Measurements from ENCODE around the gene PARP12. TPM values are rescaled to one million over a fixed set of nuclear protein-coding genes. Genes with fewer than 3 reads are reported as not detected.

Gene PARP12
- total and polyA plus RNA-seq, 9 of the 15 experiments (the other 6 are each of a cell fraction or from before 2014, with no cell fraction given) = 4.6 to 40.4 (median 23.5) TPM

DNA sequence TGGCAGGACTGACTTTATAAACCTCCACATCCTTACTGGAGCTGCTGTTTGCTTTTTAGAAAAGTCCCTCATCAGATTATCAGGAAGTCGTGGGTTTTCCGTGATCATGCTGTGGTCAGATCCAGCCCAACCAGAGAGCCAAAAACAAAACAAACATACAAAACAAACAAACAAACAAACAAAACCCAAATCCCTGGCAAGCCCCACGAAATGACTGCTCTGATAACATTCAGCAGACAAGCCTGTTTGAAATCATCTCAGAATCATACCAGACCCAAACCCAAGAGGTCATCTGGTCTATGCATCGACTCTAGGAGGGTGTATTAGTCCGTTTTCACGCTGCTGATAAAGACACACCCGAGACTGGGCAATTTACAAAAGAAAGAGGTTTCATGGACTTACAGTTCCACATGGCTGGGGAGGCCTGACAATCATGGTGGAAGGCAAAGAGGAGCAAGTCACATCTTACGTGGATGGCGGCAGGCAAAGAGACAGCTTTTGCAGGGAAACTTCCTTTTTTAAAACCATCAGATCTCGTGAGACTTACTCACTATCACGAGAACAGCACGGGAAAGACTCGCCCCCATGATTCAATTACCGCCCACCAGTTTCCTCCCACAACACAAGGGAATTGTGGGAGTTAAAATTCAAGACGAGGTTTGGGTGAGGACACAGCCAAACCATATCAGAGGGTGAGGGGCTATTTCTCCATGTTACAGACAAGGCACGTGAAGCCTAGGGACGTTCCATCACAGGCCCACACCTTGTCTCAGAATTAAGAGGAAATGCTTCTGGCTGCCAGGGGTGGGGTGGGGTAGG, 85.7 kb downstream of the PARP12 start:
- Histone ChIP-seq H3K4me2 (ENCODE audit: insufficient read depth, low read length) (peak overlapping the region; percentile 83), H3K9me1 (ENCODE audit: control insufficient read depth, insufficient read depth, low read length) (peaks cover 3% of the 10 kb centered on the region), H3K4me3 (peak overlapping the region; percentile 46), H3K27ac (ENCODE audit: extremely low read depth, low read depth, low read length) (peak overlapping the region; percentile 54), H3K9ac (ENCODE audit: insufficient read depth in 1 of 2, low read depth in 2 of 2, low read length in 2 of 2) (peak overlapping the region; percentile 56 to 75; a peak in 3 of 4 replicates), H3K27me3 (ENCODE audit: control insufficient read depth in 2 of 2, insufficient read depth in 2 of 2, low read length in 2 of 2) (no peaks in the 10 kb centered on the region), H4K20me1 (replicated peaks; ENCODE audit: control insufficient read depth, insufficient read depth, low read length) (peaks cover 2% of the 10 kb centered on the region; the same call in 1 of the 2 replicates), H2AFZ (ENCODE audit: low read depth, low read length) (peak overlapping the region; percentile 98), H3K79me2 (ENCODE audit: control insufficient read depth, insufficient read depth, low read length) (peaks cover 38% of the 10 kb centered on the region), H3K9me3 (replicated peaks; ENCODE audit: control insufficient read depth, insufficient read depth, low read depth, low read length) (peaks cover 2% of the 10 kb centered on the region; the same call in 1 of the 2 replicates), H3K36me3 (ENCODE audit: control insufficient read depth, insufficient read depth, low read length) (peaks cover 26% of the 10 kb centered on the region), H3K4me1 (replicated peaks in 1 of 2; ENCODE audit: control insufficient read depth in 2 of 2, insufficient read depth in 2 of 2, low read length in 2 of 2) (peaks cover 8 to 28% of the 10 kb centered on the region in 2 experiments; a peak in 4 of 5 replicates)
- ChIA-PET CTCF (ENCODE audit: low intra/inter-chr PET ratio) (interaction anchor here (0.6 kb wide), 1 partner anchor 1466 kb away, joined by 3 read pairs; no protein-coding TSS in a partner anchor), POLR2A (interaction anchor here (0.5 to 5.8 kb wide), 23 partner anchors 8 to 488 kb away, joined by 3 to 76 read pairs (median 5); no protein-coding TSS in a partner anchor)
- peak; percentile 51 to 86 (median 55) for DNase-seq (ENCODE audit: extremely low read depth in 1 of 4, low spot score in 3 of 4)
- ATAC-seq = peak; percentile 78
- in situ Hi-C loops (cut with MboI) (no loop called here), intact Hi-C loops (cut with micrococcal nuclease) (loop anchor here (2.0 kb wide), 2 partner anchors 60 to 72 kb away; no protein-coding TSS in a partner anchor)
- FAIRE-seq = peak; percentile 87
- 11% methylated on average over 17 of the region's 17 CpGs for WGBS (ENCODE audit: insufficient coverage, low coverage, missing lambda C conversion rate)
- TSS peak; percentile 78 for BruUV-seq (replicated peaks)
- no peak for TF ChIP-seq NELFE (IDR thresholded peaks at IDR 0.05; ENCODE audit: insufficient read depth, insufficient read length)
- peak; percentile 58; the same call in 1 of the 2 replicates for TF ChIP-seq FOXK1 (CRISPR knock-in tag; IDR thresholded peaks at IDR 0.05; ENCODE audit: borderline replicate concordance)
- TF ChIP-seq DACH1 (IDR thresholded peaks at IDR 0.05; ENCODE audit: partially characterized antibody) = no peak
- peak; percentile 76 for TF ChIP-seq MAX (CRISPR knock-in tag; IDR thresholded peaks at IDR 0.05)
- TF ChIP-seq SMAD3 (CRISPR knock-in tag; conservative IDR thresholded peaks at IDR 0.05) = no peak
- TF ChIP-seq GABPB2 (CRISPR knock-in tag; conservative IDR thresholded peaks at IDR 0.05) = peak; percentile 78; the same call in 1 of the 2 replicates
- no peak for TF ChIP-seq WHSC1 (IDR thresholded peaks at IDR 0.05; ENCODE audit: low read length)
- TF ChIP-seq ETS2 (tag; IDR thresholded peaks at IDR 0.05; ENCODE audit: borderline replicate concordance, poor library complexity, severe bottlenecking) = no peak
- TF ChIP-seq TEAD2 (tag; IDR thresholded peaks at IDR 0.05) = no peak
- peak; percentile 19 to 52; a peak in 1 of 4 replicates for TF ChIP-seq CSDE1 (IDR thresholded peaks at IDR 0.05)
- TF ChIP-seq LCOR (CRISPR knock-in tag; IDR thresholded peaks at IDR 0.05) = peak; percentile 74; the same call in 1 of the 2 replicates
- no peak for TF ChIP-seq ZNF444 (CRISPR knock-in tag; IDR thresholded peaks at IDR 0.05)
- no peak for TF ChIP-seq ZFPM2 (CRISPR knock-in tag; IDR thresholded peaks at IDR 0.05)
- no peak for TF ChIP-seq CREB5 (CRISPR knock-in tag; IDR thresholded peaks at IDR 0.05)
- TF ChIP-seq TCFL5 (CRISPR knock-in tag; conservative IDR thresholded peaks at IDR 0.05) = no peak
- TF ChIP-seq ZNF76 (CRISPR knock-in tag; IDR thresholded peaks at IDR 0.05; ENCODE audit: borderline replicate concordance) = no peak
- no peak for TF ChIP-seq ZNF699 (CRISPR knock-in tag; IDR thresholded peaks at IDR 0.05; ENCODE audit: insufficient replicate concordance)
- no peak for TF ChIP-seq U2AF1 (optimal IDR thresholded peaks at IDR 0.05; ENCODE audit: low read depth, low read length)
- TF ChIP-seq, protein P1, sequence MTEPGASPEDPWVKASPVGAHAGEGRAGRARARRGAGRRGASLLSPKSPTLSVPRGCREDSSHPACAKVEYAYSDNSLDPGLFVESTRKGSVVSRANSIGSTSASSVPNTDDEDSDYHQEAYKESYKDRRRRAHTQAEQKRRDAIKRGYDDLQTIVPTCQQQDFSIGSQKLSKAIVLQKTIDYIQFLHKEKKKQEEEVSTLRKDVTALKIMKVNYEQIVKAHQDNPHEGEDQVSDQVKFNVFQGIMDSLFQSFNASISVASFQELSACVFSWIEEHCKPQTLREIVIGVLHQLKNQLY (CRISPR knock-in tag; conservative IDR thresholded peaks at IDR 0.05) = 0 out of 4 replicates have a peak, but pooled peaks of 1 of the 2 experiments have one; percentile 45
- no peak for TF ChIP-seq IFI16 (CRISPR knock-in tag; IDR thresholded peaks at IDR 0.05)

Measured in K562 (cell line).